ENCODE results near the gene COX7A1.

DNA sequence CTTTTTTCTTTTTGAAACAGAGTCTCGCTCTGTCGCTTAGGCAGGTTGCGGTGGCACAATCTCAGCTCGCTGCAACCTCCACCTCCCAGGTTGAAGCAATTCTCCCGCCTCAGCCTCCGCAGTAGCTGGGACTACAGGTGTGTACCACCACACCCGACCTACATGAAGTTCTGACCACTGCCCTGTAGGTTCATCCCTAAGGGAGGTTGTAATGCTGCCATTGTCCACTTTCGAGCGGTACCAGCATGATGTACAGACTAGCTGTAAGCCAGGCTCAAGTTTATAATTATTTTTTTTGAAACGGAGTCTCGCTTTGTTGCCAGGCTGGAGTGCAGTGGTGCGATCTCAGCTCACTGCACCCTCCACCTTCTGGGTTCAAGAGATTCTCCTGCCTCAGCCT, 11.6 kb upstream of the COX7A1 start:
- TF ChIP-seq CTCF (conservative IDR thresholded peaks at IDR 0.05) (no peak), EZH2 (IDR thresholded peaks at IDR 0.05; ENCODE audit: low read depth) (no peak)

Measured in PC-9 (cell line).